Measurements from ENCODE around the gene ZFP36L1. TPM values are rescaled to one million over a fixed set of nuclear protein-coding genes. Genes with fewer than 3 reads are reported as not detected.
A peak's percentile ranks its signal among the peaks of the same experiment; 100 is the strongest.

ZFP36L1 gene
- total RNA-seq, 1 donor = 53.8 TPM

- H3K4me3 ChIP-seq (ENCODE audit: low read depth, low read length) = no peak overlapping the region
- DNase-seq (ENCODE audit: low read depth) = peak; percentile 46
- no peak for TF ChIP-seq CTCF (IDR thresholded peaks at IDR 0.05; ENCODE audit: insufficient read depth, low read length)
Observed at GRCh38 chr14:68749487-68750475, 43.1 kb downstream of the ZFP36L1 start.

- TF ChIP-seq CTCF (IDR thresholded peaks at IDR 0.05; ENCODE audit: insufficient read depth, low read length) = no peak
- no peak overlapping the region for H3K4me3 ChIP-seq (ENCODE audit: low read depth, low read length)
- no peak for DNase-seq (ENCODE audit: low read depth)
Observed at GRCh38 chr14:68748691-68749090, 44.2 kb downstream of the ZFP36L1 start.

GRCh38 chr14:68748260-68748659 is 44.6 kb downstream of the ZFP36L1 start:
- H3K4me3 ChIP-seq (ENCODE audit: low read depth, low read length) = no peak overlapping the region
- no peak for TF ChIP-seq CTCF (IDR thresholded peaks at IDR 0.05; ENCODE audit: insufficient read depth, low read length)
- no peak for DNase-seq (ENCODE audit: low read depth)

GRCh38 chr14:68747393-68747792 is 45.5 kb downstream of the ZFP36L1 start:
- no peak for TF ChIP-seq CTCF (IDR thresholded peaks at IDR 0.05; ENCODE audit: insufficient read depth, low read length)
- DNase-seq (ENCODE audit: low read depth) = no peak
- H3K4me3 ChIP-seq (ENCODE audit: low read depth, low read length) = no peak overlapping the region

- H3K4me3 ChIP-seq (ENCODE audit: low read depth, low read length) = no peak overlapping the region
- TF ChIP-seq CTCF (IDR thresholded peaks at IDR 0.05; ENCODE audit: insufficient read depth, low read length) = no peak
- no peak for DNase-seq (ENCODE audit: low read depth)
Observed at GRCh38 chr14:68744613-68745012, 48.3 kb downstream of the ZFP36L1 start.

GRCh38 chr14:68741839-68742470 is 50.9 kb downstream of the ZFP36L1 start:
- no peak for DNase-seq (ENCODE audit: low read depth)
- H3K4me3 ChIP-seq (ENCODE audit: low read depth, low read length) = no peak overlapping the region
- TF ChIP-seq CTCF (IDR thresholded peaks at IDR 0.05; ENCODE audit: insufficient read depth, low read length) = no peak

All from fibroblast of the aortic adventitia (primary cell).